HEK293T (cell line): ENCODE results near the gene PRR11.

Experiments
- ARNT ChIP-seq: fragments of 450-650 bp; IDR thresholded peaks from 2 replicates; pipeline ENCODE4 v1.6.1; 2017; ENCODE audit warnings: mild to moderate bottlenecking
- BHLHE40 ChIP-seq: fragments of 450-650 bp; IDR thresholded peaks from 2 replicates; pipeline ENCODE4 v1.6.1; 2016; ENCODE audit warnings: mild to moderate bottlenecking, moderate library complexity, borderline replicate concordance
- ELF4 ChIP-seq: fragments of 450-650 bp; IDR thresholded peaks from 2 replicates; pipeline ENCODE4 v1.6.1; 2017; ENCODE audit warnings: antibody characterized with exemption
- FOXK2 ChIP-seq: fragments of 450-650 bp; IDR thresholded peaks from 2 replicates; pipeline ENCODE4 v1.6.1; 2016; ENCODE audit warnings: mild to moderate bottlenecking
- FOXM1 ChIP-seq: fragments of 450-650 bp; IDR thresholded peaks from 2 replicates; pipeline ENCODE4 v1.6.1; 2017; ENCODE audit warnings: mild to moderate bottlenecking, borderline replicate concordance
- HDGF ChIP-seq: fragments of 450-650 bp; IDR thresholded peaks from 2 replicates; pipeline ENCODE4 v1.6.1; 2017; ENCODE audit warnings: antibody characterized with exemption, borderline replicate concordance
- LEF1 ChIP-seq: fragments of 450-650 bp; IDR thresholded peaks from 2 replicates; pipeline ENCODE4 v1.6.1; 2017; ENCODE audit warnings: mild to moderate bottlenecking, borderline replicate concordance
- NFRKB ChIP-seq: fragments of 450-650 bp; IDR thresholded peaks from 2 replicates; pipeline ENCODE4 v1.6.1; 2016; ENCODE audit warnings: mild to moderate bottlenecking, moderate library complexity
- SP1 ChIP-seq: fragments of 450-650 bp; IDR thresholded peaks from 2 replicates; pipeline ENCODE4 v1.6.1; 2017
- SUZ12 ChIP-seq: fragments of 450-650 bp; IDR thresholded peaks from 2 replicates; pipeline ENCODE4 v1.6.1; 2016; ENCODE audit warnings: mild to moderate bottlenecking
- TARDBP ChIP-seq: fragments of 450-650 bp; IDR thresholded peaks from 2 replicates; pipeline ENCODE4 v1.6.1; 2016
- ZNF384 ChIP-seq: fragments of 450-650 bp; IDR thresholded peaks from 2 replicates; pipeline ENCODE4 v1.6.1; 2016
- TF ChIP-seq, protein P1 (sequence below): fragments of 450-650 bp; IDR thresholded peaks from 2 replicates; pipeline ENCODE4 v1.6.1; 2016

DNA sequence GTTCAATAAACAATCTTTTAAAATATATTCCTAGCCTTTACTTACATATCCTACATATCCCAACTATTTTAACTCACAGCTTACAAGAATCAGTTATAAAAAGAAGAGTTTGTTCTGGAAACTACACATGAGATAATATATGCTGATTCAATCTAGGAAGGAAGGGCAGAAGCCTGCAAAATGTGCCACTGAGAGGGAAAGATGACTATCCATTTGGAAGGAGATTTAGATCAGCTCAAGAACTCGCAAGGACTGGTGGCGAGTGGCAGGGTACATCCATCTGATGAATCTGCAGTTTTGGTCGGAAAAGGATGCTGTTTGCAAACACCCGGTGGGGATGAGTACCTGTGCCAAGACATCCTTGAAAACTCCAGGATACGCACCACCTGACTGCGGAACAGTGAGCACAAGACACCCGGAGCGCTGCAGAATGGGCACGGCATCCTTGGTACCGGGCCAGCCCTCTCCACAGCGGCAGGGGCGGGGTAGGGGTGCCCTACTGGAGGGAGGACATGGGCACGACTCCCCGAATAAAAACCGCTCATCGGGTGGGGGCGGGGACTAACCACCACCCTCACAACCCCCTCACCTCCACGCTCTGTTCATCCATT lies 49.6 kb upstream of the PRR11 start:
- TF ChIP-seq HDGF (no peak), SUZ12 (no peak), NFRKB (no peak), BHLHE40 (no peak), SP1 (no peak), TARDBP (no peak), FOXM1 (no peak), FOXK2 (no peak), LEF1 (no peak), ELF4 (no peak), ARNT (no peak), ZNF384 (no peak)
- TF ChIP-seq, protein P1, sequence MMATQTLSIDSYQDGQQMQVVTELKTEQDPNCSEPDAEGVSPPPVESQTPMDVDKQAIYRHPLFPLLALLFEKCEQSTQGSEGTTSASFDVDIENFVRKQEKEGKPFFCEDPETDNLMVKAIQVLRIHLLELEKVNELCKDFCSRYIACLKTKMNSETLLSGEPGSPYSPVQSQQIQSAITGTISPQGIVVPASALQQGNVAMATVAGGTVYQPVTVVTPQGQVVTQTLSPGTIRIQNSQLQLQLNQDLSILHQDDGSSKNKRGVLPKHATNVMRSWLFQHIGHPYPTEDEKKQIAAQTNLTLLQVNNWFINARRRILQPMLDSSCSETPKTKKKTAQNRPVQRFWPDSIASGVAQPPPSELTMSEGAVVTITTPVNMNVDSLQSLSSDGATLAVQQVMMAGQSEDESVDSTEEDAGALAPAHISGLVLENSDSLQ: no peak
